SK-N-MC (cell line): Measurements from ENCODE around the gene NLRP9.

Source experiments
- DNase-seq: peaks from one replicate; pipeline ENCODE4 v3.0.0-alpha.2; 2011; ENCODE audit warnings: low read depth, low spot score
- H3K27ac ChIP-seq: fragments of 200-600 bp; sonication (generic); 2 replicates; pipeline ENCODE4 v1.5.1; 2016; ENCODE audit warnings: mixed run types
- H3K36me3 ChIP-seq: fragments of 200-600 bp; sonication (generic); 2 replicates; pipeline ENCODE4 v1.6.1; 2017; ENCODE audit warnings: antibody characterized with exemption, low read length, mixed read lengths; ENCODE audit not compliant: insufficient read depth
- H3K4me3 ChIP-seq: fragments of 200-600 bp; sonication (generic); 2 replicates; pipeline ENCODE4 v1.5.1; 2016
- H3K9ac ChIP-seq: fragments of 200-600 bp; sonication (generic); 2 replicates; pipeline ENCODE4 v1.8.0; 2017; ENCODE audit warnings: mixed run types, mixed read lengths; ENCODE audit not compliant: insufficient read length
- H3K9me3 ChIP-seq: fragments of 200-600 bp; sonication (generic); 2 replicates; pipeline ENCODE4 v1.6.1; 2017; ENCODE audit warnings: low read depth, mild to moderate bottlenecking, antibody characterized with exemption, low read length, moderate library complexity, mixed read lengths
- EZH2 ChIP-seq: fragments of 200-600 bp; sonication (generic); IDR thresholded peaks from one replicate; pipeline ENCODE4 v1.6.1; 2017; ENCODE audit warnings: antibody characterized with exemption
- FOXP2 ChIP-seq: optimal IDR thresholded peaks from 2 replicates; pipeline ENCODE3; 2011; ENCODE audit warnings: mild to moderate bottlenecking, moderate library complexity; ENCODE audit not compliant: insufficient read depth; ENCODE audit errors: extremely low read length, control extremely low read depth
- POLR2AphosphoS5 ChIP-seq: IDR thresholded peaks from 2 replicates; pipeline ENCODE4 v1.6.1; 2012; ENCODE audit warnings: mild to moderate bottlenecking, low read depth, low read length, borderline replicate concordance

Gene NLRP9

GRCh38 chr19:55684946-55685681, 53.1 kb downstream of the NLRP9 start:
- Histone ChIP-seq H3K9me3 (no peaks in the 10 kb centered on the region), H3K36me3 (peaks cover 37% of the 10 kb centered on the region; the same call in 1 of the 2 replicates), H3K27ac (no peak overlapping the region), H3K9ac (no peak overlapping the region), H3K4me3 (no peak overlapping the region)
- TF ChIP-seq EZH2 (no peak), POLR2AphosphoS5 (no peak), FOXP2 (no peak)
- DNase-seq, result no peak

DNA sequence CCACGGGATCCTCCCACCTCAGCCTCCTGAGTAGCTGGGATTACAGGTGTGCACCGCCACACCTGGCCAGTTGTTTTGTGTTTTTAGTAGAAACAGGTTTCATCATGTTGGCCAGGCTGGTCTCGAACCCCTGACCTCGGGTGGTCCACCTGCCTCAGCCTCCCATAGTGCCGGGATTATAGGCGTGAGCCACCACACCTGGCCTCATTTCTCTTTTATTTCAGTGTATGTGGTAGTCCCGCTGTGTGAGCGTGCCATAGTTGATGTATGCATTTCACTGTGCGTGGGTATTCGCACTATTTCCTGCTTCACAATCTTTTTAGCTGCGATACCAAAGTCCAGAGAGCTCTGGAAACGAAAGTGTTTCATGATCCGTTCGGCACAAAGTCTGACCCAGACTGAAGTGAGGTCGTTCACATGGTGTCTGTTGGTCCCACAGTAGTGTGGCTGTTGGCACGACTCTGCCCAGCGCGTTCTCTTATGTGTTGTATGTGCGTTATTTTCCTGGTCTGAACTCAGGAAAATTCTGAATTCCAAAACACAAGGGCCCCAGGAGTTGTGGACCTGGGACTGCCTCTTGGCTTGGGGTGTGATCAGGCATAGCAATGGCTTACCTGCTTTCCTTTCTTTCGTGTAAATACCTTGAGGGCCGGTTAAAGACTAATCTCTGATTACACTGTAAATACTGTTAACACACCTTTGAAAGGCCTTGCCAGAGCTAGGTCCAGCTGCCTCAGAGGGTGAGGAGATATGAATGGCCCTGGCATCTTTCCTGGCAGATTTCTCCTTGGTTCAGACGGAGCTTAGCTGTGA, 54.5 kb downstream of the NLRP9 start:
- no peak for TF ChIP-seq EZH2
- no peak for TF ChIP-seq FOXP2
- no peak for TF ChIP-seq POLR2AphosphoS5
- H3K9me3 ChIP-seq, result no peaks in the 10 kb centered on the region
- H3K36me3 ChIP-seq, result peaks cover 42% of the 10 kb centered on the region
- no peak overlapping the region for H3K9ac ChIP-seq
- no peak overlapping the region for H3K27ac ChIP-seq
- H3K4me3 ChIP-seq, result no peak overlapping the region
- DNase-seq, result no peak

DNA sequence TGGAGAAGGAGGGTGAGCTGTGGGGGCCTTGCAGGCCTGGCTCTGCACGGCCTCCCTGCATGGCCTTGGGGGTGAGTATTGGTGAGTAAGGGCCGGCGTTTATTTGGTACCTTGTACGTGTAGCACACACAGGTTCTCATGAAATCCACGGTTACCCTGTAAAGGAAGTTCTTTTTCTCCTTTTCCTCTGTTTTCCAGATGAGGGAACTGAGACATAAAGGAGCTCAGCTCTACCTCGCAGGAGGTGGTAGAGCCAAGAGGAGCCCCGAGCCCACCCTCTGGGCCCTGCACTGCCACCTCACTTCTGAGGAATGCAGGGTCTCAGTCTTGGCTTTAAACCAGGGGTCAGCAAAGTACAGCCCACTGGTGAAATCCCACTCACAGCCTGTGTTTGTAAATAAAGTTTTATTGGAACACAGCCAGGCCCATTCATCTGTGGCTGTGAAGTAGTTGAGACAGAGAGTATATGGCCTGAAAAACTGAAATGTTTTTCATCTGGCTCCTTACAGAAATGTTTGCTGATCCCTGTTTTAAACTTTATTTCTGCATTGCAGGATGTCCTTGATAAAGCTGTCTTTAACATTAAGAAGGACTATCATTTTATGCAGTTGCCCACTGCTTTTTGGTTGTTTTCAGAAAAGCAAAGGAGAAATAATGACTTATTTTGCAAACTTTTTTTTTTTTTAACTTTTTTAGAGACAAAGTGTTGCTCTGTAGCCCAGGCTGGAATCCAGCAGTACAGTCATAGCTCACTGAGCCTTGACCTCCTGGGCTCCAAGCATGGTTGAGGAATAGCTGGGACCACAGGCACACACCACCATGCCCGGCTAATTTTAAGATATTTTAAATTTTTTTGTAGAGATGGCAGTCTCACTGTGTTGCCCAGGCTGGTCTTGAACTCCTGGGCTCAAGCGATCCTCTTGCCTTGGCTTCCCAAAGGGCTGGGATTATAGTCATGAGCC, 56.8 kb downstream of the NLRP9 start:
- no peak overlapping the region for H3K4me3 ChIP-seq
- no peak for DNase-seq
- H3K36me3 ChIP-seq, result peaks cover 58% of the 10 kb centered on the region
- TF ChIP-seq FOXP2 (no peak), POLR2AphosphoS5 (no peak), EZH2 (no peak)
- no peaks in the 10 kb centered on the region for H3K9me3 ChIP-seq
- no peak overlapping the region for H3K9ac ChIP-seq
- no peak overlapping the region for H3K27ac ChIP-seq

GRCh38 chr19:55680339-55681130, 57.7 kb downstream of the NLRP9 start:
- H3K36me3 ChIP-seq, result peaks cover 56% of the 10 kb centered on the region
- no peak for TF ChIP-seq FOXP2
- no peak overlapping the region for H3K9ac ChIP-seq
- DNase-seq, result no peak
- no peaks in the 10 kb centered on the region for H3K9me3 ChIP-seq
- H3K4me3 ChIP-seq, result no peak overlapping the region
- no peak overlapping the region for H3K27ac ChIP-seq

DNA sequence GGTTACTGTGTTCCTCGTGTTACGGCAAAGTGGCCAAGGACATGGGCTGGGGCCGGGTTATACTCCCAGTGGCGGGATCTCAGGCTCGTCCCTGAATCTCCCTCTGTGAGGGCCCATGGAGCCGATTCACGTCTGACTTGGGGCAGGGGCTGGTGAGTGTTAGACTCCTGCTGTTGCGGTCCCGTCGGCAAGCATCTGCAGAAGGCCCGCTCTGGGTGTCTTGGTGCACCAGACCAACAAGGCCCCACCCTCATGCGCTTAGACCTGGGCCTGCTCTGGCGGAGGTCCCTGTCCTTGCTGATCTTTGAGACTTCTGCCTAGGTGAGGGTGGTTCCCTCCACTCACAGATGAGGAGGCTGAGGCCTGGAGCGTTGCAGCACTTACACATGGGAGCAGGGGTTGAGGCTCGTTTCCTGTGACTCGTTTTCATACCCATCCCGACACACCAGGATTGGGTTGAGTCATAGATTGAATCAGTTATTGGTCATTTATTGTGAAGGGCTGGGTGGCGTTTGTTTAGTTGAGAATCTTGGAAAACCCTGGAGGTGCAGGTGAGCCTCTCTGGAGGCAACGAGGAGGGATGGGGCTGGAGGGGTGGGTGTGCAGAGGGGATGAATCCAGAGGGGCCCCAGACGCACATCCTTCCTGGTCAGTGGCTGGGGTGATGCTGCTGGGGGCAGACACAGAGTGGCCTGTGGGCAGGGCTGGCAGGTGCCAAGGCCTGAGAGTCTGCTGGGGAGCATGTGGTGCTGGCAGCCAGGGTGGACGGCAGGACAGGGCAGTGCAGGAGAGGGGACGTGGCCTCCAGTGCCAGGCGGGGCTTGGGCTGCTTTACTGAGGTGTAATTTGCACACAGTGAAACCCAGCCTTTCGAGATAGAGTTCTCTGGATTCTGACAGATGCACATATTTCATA, 58.6 kb downstream of the NLRP9 start:
- no peak for DNase-seq
- TF ChIP-seq EZH2 (no peak), FOXP2 (no peak), POLR2AphosphoS5 (no peak)
- H3K36me3 ChIP-seq, result peaks cover 51% of the 10 kb centered on the region
- no peak overlapping the region for H3K4me3 ChIP-seq
- H3K27ac ChIP-seq, result no peak overlapping the region
- H3K9ac ChIP-seq, result no peak overlapping the region
- no peaks in the 10 kb centered on the region for H3K9me3 ChIP-seq

GRCh38 chr19:55678121-55678671, 60.0 kb downstream of the NLRP9 start:
- no peak for DNase-seq
- H3K9me3 ChIP-seq, result no peaks in the 10 kb centered on the region
- no peak overlapping the region for H3K27ac ChIP-seq
- no peak for TF ChIP-seq FOXP2
- TF ChIP-seq EZH2, result no peak
- no peak for TF ChIP-seq POLR2AphosphoS5
- H3K9ac ChIP-seq, result no peak overlapping the region
- no peak overlapping the region for H3K4me3 ChIP-seq
- peaks cover 58% of the 10 kb centered on the region for H3K36me3 ChIP-seq

DNA sequence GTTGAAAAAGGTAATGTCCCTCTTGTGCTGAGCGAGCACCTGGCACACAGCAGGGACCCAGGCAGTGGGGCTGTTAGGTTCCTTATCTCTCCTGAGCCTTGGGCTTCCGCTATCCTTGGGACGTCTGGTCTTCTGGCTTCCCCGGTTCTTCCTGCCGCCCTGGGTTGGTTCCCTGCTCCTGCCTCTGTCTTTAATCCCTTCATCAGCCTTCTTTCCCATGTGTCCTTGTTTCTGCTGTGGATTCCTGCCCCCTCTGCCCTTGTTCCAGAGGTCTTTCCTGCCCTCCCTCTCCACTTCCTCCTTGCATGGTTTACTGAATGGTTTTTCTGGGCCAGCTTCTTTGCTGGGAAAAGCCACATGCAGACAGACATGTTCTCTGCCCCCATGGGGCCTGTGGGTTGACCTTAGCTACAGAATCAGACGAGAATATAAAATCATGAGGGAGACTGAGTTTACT, 60.6 kb downstream of the NLRP9 start:
- no peak for DNase-seq
- Histone ChIP-seq H3K9ac (peak overlapping the region; percentile 88), H3K36me3 (peaks cover 61% of the 10 kb centered on the region), H3K4me3 (no peak overlapping the region), H3K27ac (no peak overlapping the region), H3K9me3 (no peaks in the 10 kb centered on the region)
- no peak for TF ChIP-seq FOXP2
- no peak for TF ChIP-seq POLR2AphosphoS5
- no peak for TF ChIP-seq EZH2
